ENCODE results near the gene CADPS2.
"Not testable (repeated sequence)": the region's sequence is repeated elsewhere in the genome, so short reads cannot be mapped to it uniquely, and the experiment has no call there.

CADPS2 gene

GRCh38 chr7:122679813-122680212 is 206.4 kb downstream of the CADPS2 start:
- no peak for TF ChIP-seq CTCF (IDR thresholded peaks at IDR 0.05; ENCODE audit: insufficient read depth, low read depth, low read length, missing control alignments)
- DNase-seq (ENCODE audit: low read depth): no peak
- H3K4me3 ChIP-seq (ENCODE audit: low read length): no peak overlapping the region

- H3K4me3 ChIP-seq (ENCODE audit: low read length): not testable (repeated sequence)
- peak; percentile 53 for DNase-seq (ENCODE audit: low read depth)
Observed at GRCh38 chr7:122679269-122679709, 207.0 kb downstream of the CADPS2 start.

- TF ChIP-seq CTCF (IDR thresholded peaks at IDR 0.05; ENCODE audit: insufficient read depth, low read depth, low read length, missing control alignments): no peak
- DNase-seq (ENCODE audit: low read depth): no peak
- H3K4me3 ChIP-seq (ENCODE audit: low read length): no peak overlapping the region
Observed at GRCh38 chr7:122677149-122677548, 209.1 kb downstream of the CADPS2 start.

GRCh38 chr7:122676466-122676865 is 209.8 kb downstream of the CADPS2 start:
- no peak for TF ChIP-seq CTCF (IDR thresholded peaks at IDR 0.05; ENCODE audit: insufficient read depth, low read depth, low read length, missing control alignments)
- no peak overlapping the region for H3K4me3 ChIP-seq (ENCODE audit: low read length)
- no peak for DNase-seq (ENCODE audit: low read depth)

- no peak for TF ChIP-seq CTCF (IDR thresholded peaks at IDR 0.05; ENCODE audit: insufficient read depth, low read depth, low read length, missing control alignments)
- no peak for DNase-seq (ENCODE audit: low read depth)
Observed at GRCh38 chr7:122675621-122676020, 210.6 kb downstream of the CADPS2 start.

GRCh38 chr7:122675011-122675410 is 211.2 kb downstream of the CADPS2 start:
- H3K4me3 ChIP-seq (ENCODE audit: low read length): no peak overlapping the region
- TF ChIP-seq CTCF (IDR thresholded peaks at IDR 0.05; ENCODE audit: insufficient read depth, low read depth, low read length, missing control alignments): no peak
- peak; percentile 6 for DNase-seq (ENCODE audit: low read depth)

More at GRCh38 chr7:122675621-122676020, 210.6 kb downstream of the CADPS2 start:
- H3K4me3 ChIP-seq (ENCODE audit: low read length): no peak overlapping the region

GRCh38 chr7:122674502-122674901 is 211.8 kb downstream of the CADPS2 start:
- no peak overlapping the region for H3K4me3 ChIP-seq (ENCODE audit: low read length)
- no peak for TF ChIP-seq CTCF (IDR thresholded peaks at IDR 0.05; ENCODE audit: insufficient read depth, low read depth, low read length, missing control alignments)
- DNase-seq (ENCODE audit: low read depth): no peak

Data from epithelial cell of esophagus (primary cell).